Adrenal gland (tissue), 12 donors: ENCODE measurements around the gene DUSP8. TPM values are rescaled to one million over a fixed set of nuclear protein-coding genes. Genes with fewer than 3 reads are reported as not detected.
"Not testable (repeated sequence)": the region's sequence is repeated elsewhere in the genome, so short reads cannot be mapped to it uniquely, and the experiment has no call there.

Experiments
- DNase-seq, 7 donors: peaks; one replicate each; pipeline ENCODE4 v3.0.0-alpha.2; 2019 to 2020
- H3K27ac ChIP-seq, 5 donors: fragments of 200-600 bp; sonication (generic) in 4 of 5; 1 replicate in 3 of 5; 2 replicates in 2 of 5; pipeline versions ENCODE4 v1.5.1 to v1.8.0; 2016 to 2020; ENCODE audit warnings: mild to moderate bottlenecking in 1 of 5
- H3K27me3 ChIP-seq: fragments of 200-600 bp; 2 replicates; pipeline ENCODE4 v1.8.0; 2021
- H3K36me3 ChIP-seq, 2 donors: fragments of 200-600 bp; replicated peaks in 1 of 2; 1 replicate in 1 of 2; 2 replicates in 1 of 2; pipeline versions ENCODE4 v1.5.1 to v1.8.0; 2018 to 2022
- H3K4me1 ChIP-seq, 2 donors: fragments of 200-600 bp; replicated peaks in 1 of 2; 1 replicate in 1 of 2; 2 replicates in 1 of 2; pipeline versions ENCODE4 v1.5.1 to v1.8.0; 2018 to 2021
- H3K4me3 ChIP-seq, 4 donors: fragments of 200-600 bp; sonication (generic) in 3 of 4; one replicate each; pipeline ENCODE4 v1.5.1; 2016 to 2018
- H3K9me3 ChIP-seq, 3 donors: fragments of 200-600 bp; sonication (generic) in 1 of 3; replicated peaks in 1 of 3; 1 replicate in 2 of 3; 2 replicates in 1 of 3; pipeline versions ENCODE4 v1.5.1 to v1.8.0; 2016 to 2021
- CTCF ChIP-seq, 6 experiments: fragments of 450-650 bp in 4 of 6; fragments of 200-600 bp in 2 of 6; sonication (generic) in 1 of 6; IDR thresholded peaks; 1 replicate in 5 of 6; 2 replicates in 1 of 6; pipeline versions ENCODE4 v1.5.1 to v1.8.0; 2016 to 2021; ENCODE audit warnings: antibody characterized with exemption in 6 of 6, mild to moderate bottlenecking in 2 of 6, moderate library complexity in 1 of 6
- POLR2A ChIP-seq, 2 donors: fragments of 450-650 bp; IDR thresholded peaks; one replicate each; pipeline ENCODE4 v1.6.1; 2017; ENCODE audit warnings: antibody characterized with exemption in 2 of 2, mild to moderate bottlenecking in 2 of 2, moderate library complexity in 1 of 2
- WGBS, 4 donors: extraction: QIAGEN DNeasy Blood & Tissue Kit in 2 of 4; methylation state at CpG; one replicate each; pipeline versions ENCODE4 v1.1.5 to v1.1.7; 2013 to 2017; 5-methylcytosine and 5-hydroxymethylcytosine counted together
- intact Hi-C, 2 donors: fragments of 100-400 bp; cut with DNase I; formaldehyde crosslinking; loops; one replicate each; pipeline versions ENCODE4 v1.14.1 to v1.15.0; 2022 to 2023
- polyA plus RNA-seq, 3 donors: library from polyadenylated mRNA; stranded (reverse); fragments of 200-250 nt in 2 of 3; fragments of 350-450 nt in 1 of 3; fragmentation: Illumina TruSeq in 1 of 3; extraction: RNeasy Lipid Tissue Mini Kit (QIAGEN cat#74804) in 1 of 3; gene quantifications; one replicate each; pipeline ENCODE4 v1.2.3, GENCODE V29; 2013 to 2014
- total RNA-seq, 9 donors: library from RNA; depleted of rRNA in 4 of 9; stranded (reverse); fragments of >200 nt in 4 of 9; fragments of 120-200 nt in 1 of 9; fragmentation: NEBNext Ultra II Directional in 1 of 9; extraction: Animal tissue kit (Norgen Biotek cat#: 25700) in 1 of 9; gene quantifications; one replicate each; pipeline versions ENCODE4 v1.1.0 to v1.2.4, GENCODE V29; 2013 to 2023
- donor health status: healthy with polysubstance abuse.
- donor health status: Bipolar disorder and iron deficiency.
- donor health status: DM: yes; HTN: yes; CAD: no.
- donor health status: DM: no; HTN: no; CAD: no.
- donor health status: DM: no; HTN: no; CAD: no.
- donor health status: DM: yes; HTN: yes; CAD: no.

The DUSP8 gene
- total and polyA plus RNA-seq, 12 donors, result 0.22 to 6.3 (median 2.0) TPM

- H3K4me3 ChIP-seq, result no peak overlapping the region
- intact Hi-C loops, result no loop called here
- no peak for DNase-seq
- TF ChIP-seq POLR2A (IDR thresholded peaks at IDR 0.05), result no peak
- TF ChIP-seq CTCF (IDR thresholded peaks at IDR 0.05), result no peak
- H3K9me3 ChIP-seq, result no peaks in the 10 kb centered on the region
- WGBS, 4 donors, result 78 to 89% (median 85%) methylated on average over 6 of the region's 6 CpGs
- no peak overlapping the region for H3K27ac ChIP-seq
- H3K36me3 ChIP-seq, result no peaks in the 10 kb centered on the region
- H3K27me3 ChIP-seq, result peaks cover 11% of the 10 kb centered on the region
- no peaks in the 10 kb centered on the region for H3K4me1 ChIP-seq
Measured at GRCh38 chr11:1589996-1590395, 17.9 kb upstream of the DUSP8 start.

GRCh38 chr11:1589191-1589963, 17.3 kb upstream of the DUSP8 start:
- H3K27ac ChIP-seq, H3K4me3 ChIP-seq, H3K9me3 ChIP-seq, H3K4me1 ChIP-seq, H3K36me3 ChIP-seq, H3K27me3 ChIP-seq, intact Hi-C loops, DNase-seq: not testable (repeated sequence)
- WGBS, 4 donors, result 23 to 34% (median 31%) methylated on average over 7 to 8 of the region's 10 CpGs

GRCh38 chr11:1586699-1587098, 14.6 kb upstream of the DUSP8 start:
- intact Hi-C loops, result no loop called here
- Histone ChIP-seq H3K27me3 (peaks cover 19% of the 10 kb centered on the region), H3K9me3 (no peaks in the 10 kb centered on the region), H3K4me3 (no peak overlapping the region), H3K4me1 (no peaks in the 10 kb centered on the region), H3K36me3 (no peaks in the 10 kb centered on the region), H3K27ac (no peak overlapping the region)
- no peak for DNase-seq
- WGBS, 4 donors, result 55 to 73% (median 59%) methylated on average over 2 of the region's 2 CpGs
- TF ChIP-seq CTCF (IDR thresholded peaks at IDR 0.05), result no peak
- TF ChIP-seq POLR2A (IDR thresholded peaks at IDR 0.05), result no peak

GRCh38 chr11:1584661-1585370, 12.7 kb upstream of the DUSP8 start, which contains the start of gene KRTAP5-1:
Gene KRTAP5-1, minus strand, starts transcription at chr11:1585283. Its CDS starts 34 bp downstream, at chr11:1585249.
- H3K27ac ChIP-seq, H3K4me3 ChIP-seq, DNase-seq, H3K9me3 ChIP-seq, H3K4me1 ChIP-seq, H3K36me3 ChIP-seq, intact Hi-C loops: not testable (repeated sequence)
- 58 to 67% methylated on average over 9 of the region's 9 CpGs; no CpG with 5 or more reads in 2 of the 4 donors for WGBS, 4 donors
- H3K27me3 ChIP-seq, result peaks cover 15% of the 10 kb centered on the region

GRCh38 chr11:1582909-1583308, 10.8 kb upstream of the DUSP8 start:
- intact Hi-C loops, H3K4me3 ChIP-seq, H3K36me3 ChIP-seq, DNase-seq, H3K4me1 ChIP-seq, H3K27ac ChIP-seq, H3K9me3 ChIP-seq: not testable (repeated sequence)
- WGBS, 4 donors, result 63 to 93% (median 71%) methylated on average over 2 of the region's 2 CpGs
- peaks cover 15% of the 10 kb centered on the region for H3K27me3 ChIP-seq
